Stimulated activated CD8-positive, alpha-beta memory T cell treated with anti-CD3 and anti-CD28 coated beads, Interleukin-4, amount 100 ng/mL, for 1 hour (primary cell): ENCODE data around the gene MGMT.

Experiments used
- DNase-seq, 2 donors: peaks; one replicate each; pipeline ENCODE4 v3.0.0-alpha.2; 2020; ENCODE audit warnings: low read depth in 2 of 2, low spot score in 1 of 2

Gene MGMT

DNA sequence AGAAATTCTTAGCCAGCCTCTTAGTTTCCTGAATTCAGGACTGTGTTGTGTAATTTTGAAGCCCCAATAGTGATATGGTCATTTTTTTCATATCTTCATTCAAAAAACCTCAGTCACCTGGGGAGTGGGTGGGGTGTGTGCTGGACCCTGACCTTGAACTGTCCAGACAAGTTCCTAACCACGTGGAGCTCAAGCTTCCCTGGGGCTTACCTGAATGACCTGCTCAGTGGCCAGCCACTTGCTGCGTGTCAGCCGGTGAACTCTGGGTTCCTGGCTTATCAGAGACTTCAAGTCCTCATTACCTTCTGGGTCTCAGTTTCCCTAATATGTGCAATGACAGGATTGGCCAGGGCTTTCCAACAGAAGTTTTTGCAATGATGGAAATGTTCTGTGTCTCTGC is 27.1 kb downstream of the MGMT start:
- DNase-seq, result no peak

DNA sequence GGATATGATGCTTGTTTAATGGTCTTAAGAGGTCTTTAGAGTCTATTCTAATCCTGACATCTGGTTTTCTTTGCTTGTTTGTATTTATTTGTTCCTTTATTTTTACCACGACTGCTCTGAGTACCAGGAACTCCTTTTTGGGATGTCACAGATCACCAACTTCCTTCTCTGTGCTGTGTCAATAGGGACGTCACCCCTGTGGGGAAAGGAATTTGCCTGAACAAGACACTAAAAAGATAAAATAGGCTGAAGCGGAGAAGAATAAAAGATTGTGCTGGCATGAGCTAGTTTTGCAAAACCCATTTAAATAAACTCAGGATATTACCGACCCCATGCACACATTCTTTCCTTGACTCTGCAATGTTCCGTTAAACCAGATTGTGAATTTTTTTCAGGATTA is 27.7 kb downstream of the MGMT start:
- no peak for DNase-seq

DNA sequence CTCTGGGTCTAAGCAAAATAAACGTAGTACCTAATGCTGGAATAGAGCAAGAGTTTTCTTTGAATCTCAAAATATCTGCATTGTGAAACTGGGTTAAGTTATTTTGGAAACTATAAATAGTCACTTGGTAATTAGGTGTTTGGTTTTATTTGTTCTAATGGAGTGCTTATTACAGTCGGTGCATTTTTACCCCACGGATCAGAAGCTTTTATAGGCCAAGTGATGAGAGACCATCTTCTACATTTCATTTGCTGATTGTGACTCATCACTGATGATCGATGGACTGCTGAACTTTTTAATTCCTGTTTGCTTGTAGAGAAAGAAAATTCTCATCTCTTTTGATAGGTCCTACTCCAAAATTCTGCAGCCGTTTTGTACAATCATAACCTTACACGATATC is 28.2 kb downstream of the MGMT start:
- DNase-seq, result no peak

DNA sequence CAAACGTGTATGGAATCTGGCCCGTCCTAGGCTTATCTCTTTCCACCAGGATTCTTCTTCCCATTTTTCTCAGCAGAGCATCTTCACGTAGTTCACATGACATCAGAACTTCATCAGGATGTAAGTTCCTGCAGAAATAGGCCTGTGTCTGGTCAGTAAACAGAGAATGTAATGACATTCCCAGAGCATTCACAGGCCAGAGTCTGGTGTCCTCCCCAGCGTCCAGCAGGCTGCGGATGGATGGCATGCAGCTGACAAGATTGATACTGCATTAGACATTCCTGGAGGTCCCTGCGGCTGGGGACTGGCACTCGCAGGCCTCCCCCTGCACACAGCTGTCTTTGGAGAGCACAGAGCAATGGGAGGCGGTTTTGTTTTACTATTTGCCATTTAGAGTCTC is 28.7 kb downstream of the MGMT start:
- no peak for DNase-seq

DNA sequence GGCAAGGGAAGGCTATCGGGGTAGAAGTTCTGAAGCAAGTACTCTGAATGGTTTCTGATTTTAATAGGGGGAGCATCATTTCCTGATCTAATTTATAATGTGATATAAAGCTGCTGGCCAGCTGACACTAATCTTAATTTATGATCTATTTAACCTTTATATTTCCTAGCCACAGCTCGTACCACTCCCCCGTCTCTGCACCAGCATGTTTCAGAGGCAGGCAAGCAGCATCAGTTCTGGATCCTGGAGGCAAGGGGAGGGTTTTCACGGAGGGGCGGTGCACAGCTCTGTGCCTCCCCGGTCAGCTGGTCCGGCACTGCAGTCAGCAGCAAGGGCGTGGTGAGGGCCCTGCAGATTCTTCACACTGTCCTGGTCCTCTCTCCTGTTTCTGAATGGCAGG is 30.0 kb downstream of the MGMT start:
- DNase-seq, result no peak

DNA sequence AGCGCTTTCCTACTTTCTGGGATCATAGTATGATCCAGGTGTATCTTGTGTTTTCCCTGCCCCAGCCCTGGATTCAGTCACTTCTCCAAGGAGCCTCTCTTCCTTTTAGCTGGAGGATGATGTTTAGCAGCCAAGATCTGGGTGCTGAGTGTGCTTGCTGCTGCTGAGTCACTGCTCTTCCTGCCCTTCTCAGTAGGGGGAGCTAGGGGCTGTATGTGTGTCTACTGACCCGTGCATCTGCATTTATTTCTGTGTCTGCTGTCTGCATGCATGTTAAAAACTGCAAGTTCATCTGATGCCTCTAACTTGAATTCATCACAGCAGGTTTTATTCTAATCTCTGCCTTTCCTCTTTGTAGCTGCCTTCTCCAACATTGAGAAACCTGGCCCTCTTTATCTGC is 31.6 kb downstream of the MGMT start:
- no peak for DNase-seq

DNA sequence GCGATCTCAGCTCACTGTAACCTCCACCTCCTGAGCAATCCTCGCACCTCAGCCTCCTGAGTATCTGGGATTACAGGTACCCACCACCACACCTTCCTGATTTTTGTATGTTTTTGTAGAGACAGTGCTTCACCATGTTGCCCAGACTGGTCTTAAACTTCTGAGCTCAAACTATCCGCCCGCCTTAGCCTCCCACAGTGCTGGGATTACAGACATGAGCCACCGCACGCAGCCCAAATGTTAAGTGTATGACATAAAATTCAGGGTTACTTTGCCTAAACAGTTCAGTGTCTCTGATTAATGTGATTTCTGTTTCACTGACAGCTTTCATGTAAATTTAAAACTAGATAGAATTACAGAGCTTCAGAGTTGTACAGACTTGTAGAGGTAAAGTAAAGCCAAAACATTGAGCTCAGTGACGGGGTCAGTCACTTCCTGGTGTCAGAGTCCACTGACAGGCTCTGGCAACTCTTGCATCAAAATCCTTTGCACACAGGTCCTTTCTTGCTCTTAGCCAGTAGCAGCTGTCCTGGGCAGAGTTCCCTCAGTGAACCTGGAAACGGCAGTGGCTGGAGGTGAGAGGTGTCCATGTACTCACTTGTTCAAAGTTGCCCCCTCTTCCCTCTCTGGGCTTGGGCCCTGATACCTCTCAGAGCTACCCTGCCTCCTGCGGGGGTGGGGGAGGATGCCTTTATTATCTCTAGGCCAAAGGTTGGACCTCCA is 33.7 kb downstream of the MGMT start:
- DNase-seq, result no peak

DNA sequence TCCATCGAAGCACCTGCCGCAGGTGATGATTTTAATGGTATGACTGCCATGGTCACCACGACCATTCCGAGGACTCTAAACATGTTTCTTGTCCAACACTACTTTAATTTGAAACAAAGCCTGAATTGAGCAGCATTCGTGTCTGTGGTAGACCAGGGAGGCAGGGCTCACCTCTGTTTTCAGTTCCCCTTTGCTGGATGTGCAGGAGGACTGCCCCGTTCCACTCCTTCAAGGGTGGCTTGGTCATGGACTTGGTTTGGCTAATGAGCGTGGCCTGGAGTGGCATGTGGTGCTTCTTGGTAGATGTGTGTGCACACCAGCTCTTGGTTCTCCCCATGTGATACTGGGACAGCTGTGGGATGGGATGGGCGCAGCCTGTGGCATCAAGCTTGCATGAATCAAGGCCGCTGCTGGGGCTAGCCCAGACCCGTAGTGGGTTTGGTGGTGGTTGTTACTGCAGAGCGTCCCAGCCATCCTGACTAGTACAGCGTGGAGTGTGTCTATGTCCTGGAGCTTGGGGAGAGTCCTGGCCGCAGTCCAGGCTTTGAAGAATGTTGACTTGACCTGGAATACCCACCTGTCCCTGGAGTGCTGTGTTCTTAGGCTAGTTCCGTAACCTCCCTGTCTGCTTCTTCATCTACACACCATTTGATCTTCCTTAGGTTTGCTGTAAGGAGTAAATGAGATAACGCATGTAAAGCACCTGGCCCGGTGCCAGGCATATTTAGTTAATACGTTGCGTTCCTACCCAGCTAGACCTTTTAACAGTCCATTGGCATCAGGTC is 34.8 kb downstream of the MGMT start:
- no peak for DNase-seq

DNA sequence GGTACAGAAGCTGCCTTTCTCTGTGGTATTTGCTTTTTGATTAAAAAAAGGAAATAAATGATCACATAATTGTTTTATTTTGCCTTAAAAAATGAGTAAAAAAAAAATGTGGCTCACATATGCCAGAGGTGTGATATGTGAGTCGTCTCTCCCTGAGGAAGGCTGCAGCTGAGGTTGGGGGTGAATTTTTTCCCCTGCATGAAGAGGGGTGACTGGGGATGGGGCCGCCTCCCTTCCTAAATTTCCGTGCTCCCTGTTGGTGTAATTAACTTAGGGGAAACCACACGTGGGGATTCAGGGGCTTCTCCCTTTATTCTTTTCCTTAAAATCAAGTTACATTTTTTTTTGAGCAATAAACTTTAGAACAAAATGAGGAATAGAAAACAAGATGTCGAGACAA is 35.4 kb downstream of the MGMT start:
- no peak for DNase-seq

DNA sequence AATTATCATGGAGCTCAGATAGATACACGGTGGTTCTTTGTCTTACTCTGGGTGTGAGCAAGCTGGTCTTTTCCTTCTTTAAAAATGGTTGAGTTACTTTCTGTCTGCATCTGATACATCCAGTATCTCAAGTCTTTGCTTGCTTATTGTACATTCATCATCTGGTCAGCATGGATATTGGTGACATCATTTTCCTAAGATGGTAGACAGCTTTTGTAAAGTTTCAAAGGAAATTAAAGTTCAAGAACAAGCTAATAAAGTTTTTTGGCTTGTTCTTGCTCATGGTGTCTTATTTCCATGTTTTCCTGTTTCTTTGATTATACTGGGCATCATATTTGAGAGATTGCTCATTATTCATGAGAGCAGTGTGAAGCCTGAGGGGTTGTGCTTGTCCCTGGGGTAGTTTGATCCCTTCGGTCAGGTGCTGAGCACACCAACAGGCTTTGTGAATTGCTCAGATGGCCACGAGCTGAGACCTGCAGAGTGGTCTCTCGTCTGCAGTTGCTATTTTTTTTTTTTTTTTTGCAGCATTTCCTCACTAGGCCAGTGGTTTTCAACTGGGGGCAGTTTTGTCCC is 38.5 kb downstream of the MGMT start:
- DNase-seq, result no peak

DNA sequence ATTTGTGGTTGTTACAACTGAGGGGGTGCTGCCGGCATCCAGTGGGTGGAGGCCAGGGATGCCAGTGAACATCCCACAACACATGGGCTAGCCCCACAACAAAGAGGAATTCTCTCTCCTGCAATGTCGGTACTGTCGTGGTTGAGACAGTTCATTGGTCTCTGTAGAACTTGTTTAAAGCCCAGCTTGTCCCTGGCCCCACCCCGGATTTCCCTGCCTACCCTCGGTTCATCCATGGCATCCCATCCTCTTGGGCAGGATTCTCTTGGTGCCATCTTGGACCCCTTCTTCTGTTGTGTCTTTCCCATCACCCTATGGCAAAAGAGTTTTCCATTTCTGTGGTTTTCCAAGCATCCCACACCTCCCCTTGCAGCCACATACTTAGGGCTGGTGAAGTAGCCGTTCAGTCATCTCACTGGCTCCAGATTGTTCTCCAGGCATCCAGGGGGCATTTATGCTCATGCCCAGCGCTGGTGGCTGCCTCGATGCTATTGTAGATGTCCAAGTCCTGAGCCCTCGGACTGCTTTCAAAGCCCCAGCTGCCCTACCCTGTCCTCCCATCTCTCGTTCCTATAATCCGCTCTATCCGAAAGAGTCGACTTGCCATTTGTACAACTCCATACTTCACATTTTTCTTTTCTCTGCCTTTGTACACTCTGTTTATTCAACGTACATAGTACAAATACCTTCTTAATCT is 39.2 kb downstream of the MGMT start:
- DNase-seq, result no peak

DNA sequence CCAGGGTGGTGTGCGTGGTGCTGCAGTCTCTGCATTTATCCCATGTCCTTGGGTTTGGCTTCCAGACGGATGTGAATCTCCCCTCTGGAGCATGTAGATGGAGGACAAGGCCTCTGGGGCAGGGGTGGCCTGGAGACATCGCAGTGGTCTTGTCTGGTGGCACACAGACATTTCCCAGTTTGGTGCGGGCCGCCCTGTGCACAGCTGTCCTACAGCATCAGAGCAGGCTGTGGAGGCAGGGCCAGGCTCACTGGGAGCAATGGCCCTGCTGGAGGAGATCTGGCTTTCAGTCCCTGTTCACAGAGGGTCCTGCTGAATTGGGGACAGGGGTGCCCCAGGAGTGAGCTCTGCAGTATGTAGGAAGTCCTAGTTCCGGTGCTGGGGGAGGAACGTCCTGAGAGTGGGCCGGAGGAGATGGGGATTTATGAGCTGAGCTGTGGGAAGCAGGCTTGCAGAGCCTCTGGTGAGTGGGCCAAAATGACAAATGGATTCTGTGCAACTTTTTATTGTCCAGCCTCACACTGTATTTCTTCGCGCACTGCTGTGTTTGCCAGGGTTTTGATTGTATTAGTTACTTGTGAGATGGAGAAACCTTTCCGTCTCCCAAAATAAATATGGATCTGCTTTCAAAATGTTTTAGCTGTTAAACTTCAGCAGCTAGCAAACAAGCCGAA is 40.3 kb downstream of the MGMT start:
- DNase-seq, result no peak

DNA sequence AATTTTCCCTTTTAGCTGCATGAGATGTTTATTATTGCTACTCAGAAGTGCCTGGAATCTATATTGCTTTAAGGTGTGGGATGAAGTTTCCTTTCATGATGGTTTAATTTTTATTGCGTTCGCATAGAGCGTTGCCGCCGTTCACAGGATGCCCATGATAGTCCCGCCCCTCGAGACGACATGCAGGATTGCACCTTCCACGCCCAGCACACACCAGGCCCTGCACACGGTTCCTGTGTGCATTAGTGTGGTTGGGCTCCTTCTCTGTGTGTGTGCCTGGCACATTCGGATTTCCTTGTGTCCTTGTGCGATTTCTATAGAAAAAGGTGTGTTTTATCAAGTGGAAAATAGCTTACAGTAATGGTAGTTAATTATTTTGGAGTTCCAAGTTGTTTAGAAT is 42.1 kb downstream of the MGMT start:
- no peak for DNase-seq

DNA sequence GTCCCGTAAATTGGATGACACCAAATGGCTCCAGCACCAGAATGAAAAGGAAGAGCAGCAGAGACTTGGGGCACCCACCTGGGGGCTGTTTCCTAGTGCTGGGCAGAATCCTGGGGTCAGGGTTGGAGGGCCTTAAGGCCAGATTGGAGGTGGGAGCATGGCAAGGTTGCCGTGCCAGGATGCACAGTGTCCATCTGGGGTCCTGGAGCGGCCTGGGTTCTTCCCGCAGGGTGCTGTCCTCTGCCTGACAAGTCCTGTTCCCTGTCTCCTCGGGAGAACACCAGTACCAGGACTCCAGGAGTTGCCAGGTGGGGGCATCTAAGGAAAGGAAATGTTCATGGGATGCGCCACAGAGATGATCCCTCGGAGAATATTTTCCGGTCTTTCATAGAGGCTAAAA is 42.8 kb downstream of the MGMT start:
- DNase-seq, result no peak

DNA sequence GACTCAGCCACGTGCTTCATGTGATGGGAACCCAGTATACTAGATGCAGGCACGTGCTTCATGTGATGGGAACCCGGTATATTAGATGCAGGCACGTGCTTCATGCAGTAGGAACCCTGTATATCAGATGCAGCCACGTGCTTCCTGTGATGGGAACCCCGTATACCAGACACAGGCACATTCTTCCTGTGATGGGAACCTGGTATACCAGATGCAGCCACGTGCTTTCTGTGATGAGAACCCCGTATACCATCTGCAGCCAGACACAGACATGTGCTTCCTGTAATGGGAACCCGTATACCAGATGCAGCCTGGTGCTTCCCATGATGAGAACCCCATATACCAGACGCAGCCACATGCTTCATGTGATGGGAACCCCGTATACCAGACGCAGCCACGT is 44.0 kb downstream of the MGMT start:
- no peak for DNase-seq

DNA sequence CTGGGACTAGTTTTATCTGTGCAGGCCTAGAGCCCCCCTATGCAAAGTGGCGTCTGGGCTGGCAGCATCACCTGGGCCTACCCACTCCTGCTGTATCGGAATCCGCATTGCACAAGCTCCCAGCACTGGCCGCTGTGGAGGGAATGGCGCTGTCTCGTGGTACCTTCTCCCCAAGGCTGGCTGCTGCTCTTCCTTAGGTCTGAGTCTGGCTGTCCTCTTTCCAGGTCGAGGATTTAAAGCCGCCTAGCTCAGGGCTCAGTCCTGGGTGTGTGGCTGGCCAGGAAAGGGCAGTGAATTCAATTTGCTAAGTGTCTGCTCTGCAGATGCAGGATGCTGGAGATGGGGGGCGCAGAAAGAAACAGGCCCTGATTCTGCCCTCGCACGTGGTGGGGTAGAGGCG is 44.7 kb downstream of the MGMT start:
- no peak for DNase-seq

DNA sequence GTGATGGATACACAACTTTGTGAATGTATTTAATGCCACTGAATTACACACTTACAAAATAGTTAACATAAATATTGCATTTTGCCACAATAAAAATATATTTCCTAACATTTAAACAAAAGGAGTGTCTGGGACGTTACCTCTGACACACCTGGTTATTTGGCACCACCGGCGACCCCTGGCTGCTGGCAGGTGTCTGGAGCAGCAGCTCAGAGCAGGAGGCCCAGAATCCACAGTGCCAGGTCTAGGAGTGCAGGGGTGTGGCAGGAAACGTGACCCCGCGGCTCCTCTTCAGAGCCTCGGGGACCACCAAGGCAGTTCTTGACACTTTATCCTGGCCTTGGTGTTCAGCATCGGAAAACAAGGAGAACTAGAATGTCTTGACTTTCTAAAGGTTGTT is 46.3 kb downstream of the MGMT start:
- DNase-seq, result no peak

DNA sequence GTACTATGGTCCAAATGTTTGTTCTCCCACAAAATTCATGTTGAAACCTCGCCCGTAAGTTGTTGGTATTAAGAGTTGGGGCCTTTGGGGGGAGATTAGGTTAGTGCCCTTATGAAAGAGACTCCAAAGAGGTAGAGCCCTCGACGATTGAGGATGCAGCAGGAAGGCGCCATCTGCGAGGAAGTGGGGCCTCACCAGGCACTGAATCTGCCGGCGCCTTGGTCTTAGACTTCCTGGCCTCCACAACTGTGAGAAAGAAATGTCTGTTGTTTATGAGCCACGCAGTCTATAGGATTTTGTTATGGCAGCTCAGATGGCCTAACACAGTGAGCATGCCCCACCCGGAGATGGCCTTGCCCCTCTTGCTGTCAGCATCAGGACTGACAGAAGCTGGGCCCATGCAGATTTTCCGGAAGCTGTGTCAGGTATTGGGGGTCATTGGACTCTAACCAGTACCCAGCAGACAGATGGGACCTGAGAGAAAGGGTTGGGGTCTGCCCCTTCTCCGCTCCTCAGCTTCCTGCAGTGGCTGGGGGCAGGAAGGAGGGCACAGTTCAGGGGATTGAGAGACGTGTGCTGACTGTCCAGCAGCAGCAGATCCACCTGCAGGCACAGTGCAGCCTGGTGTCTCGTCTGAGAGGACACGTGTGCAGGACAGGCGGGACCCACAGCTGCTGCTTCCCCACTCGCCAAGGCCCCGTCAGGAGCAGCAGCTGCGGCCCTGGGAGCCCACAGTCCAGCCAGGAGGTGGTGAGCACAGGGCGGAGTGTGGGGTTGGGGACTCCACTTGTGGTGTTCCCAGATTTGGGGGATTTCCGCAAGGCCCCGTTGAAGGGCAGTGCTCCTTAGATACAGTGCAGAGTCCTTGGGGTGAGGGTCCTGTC is 47.8 kb downstream of the MGMT start:
- DNase-seq, result no peak

DNA sequence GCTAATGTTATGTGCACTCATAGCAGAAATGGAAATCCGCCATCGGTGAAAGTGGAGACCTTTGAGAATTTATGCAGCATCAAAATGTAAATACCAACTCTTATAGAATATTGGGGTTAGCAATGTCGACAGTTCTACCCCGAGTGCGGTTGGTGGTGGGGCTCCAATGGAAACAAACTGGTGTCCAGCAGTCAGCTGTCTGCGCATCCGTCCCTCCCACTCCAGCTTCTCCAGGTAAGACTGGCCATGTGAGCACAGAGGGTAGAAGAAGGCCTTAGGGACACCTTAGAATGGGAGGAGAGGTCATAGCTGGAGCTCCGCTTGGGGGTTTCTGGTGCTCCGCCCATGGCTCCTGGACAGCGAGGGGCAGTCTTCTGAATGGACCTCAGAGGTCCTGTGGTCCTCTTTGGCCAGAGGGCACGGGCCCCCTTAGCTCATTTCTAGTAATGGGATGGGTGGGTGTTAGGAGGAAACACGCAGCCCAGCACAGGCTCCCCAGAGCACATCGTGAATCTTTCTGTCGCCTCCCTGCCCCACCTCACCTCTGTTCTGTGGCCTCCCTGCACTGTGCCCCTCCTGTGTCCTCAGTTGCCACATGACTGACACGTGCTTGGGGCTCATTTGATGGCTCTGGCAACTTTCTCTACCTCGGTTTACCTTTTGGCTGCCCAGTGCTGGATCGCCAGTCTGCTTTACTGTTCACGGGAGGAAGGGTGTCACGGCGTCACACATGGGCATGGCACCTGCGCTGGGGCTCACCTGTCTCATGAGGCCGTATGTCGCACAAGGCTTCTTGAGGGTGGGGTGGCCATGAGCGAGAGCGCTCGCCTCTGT is 50.0 kb downstream of the MGMT start:
- no peak for DNase-seq

DNA sequence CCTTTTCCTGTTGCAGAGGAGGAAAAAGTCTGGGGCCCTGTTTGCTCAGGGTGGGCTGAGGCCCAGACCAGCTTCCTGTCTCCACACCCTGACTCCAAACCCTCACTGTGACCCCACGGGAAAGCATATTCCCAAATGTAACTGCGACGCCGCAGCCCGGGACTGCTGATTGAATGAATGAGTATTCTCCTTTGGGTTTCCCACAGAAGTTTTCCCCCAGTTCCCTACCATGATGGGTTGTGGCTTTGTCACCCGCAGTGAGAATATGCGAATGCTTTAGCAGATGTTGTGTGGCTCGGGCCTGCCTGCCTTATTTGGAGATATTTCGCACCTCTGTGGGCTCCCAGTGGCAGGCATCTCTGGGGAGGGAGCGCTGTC is 50.6 kb downstream of the MGMT start:
- peak in 1 of 2 donors; percentile 11 for DNase-seq
